Psoas muscle (tissue), 8 donors: ENCODE data around the gene G2E3. TPM values are rescaled to one million over a fixed set of nuclear protein-coding genes. Genes with fewer than 3 reads are reported as not detected.

Experiments used
- ATAC-seq, 4 donors: fragments of 200-7000 bp; cut with Tn5 transposase; one replicate each; pipeline ENCODE4 v1.9.1; 2020; ENCODE audit warnings: moderate library complexity in 3 of 4, mild to moderate bottlenecking in 2 of 4
- DNase-seq, 2 donors: peaks; one replicate each; pipeline ENCODE4 v3.0.0-alpha.2; 2020
- H3K27ac ChIP-seq: fragments of 200-600 bp; one replicate; pipeline ENCODE4 v1.8.0; 2022
- H3K27me3 ChIP-seq, 3 donors: fragments of 200-600 bp in 1 of 3; one replicate each; pipeline versions ENCODE4 v1.6.1 to v1.8.0; 2013 to 2022; ENCODE audit warnings: low read length in 2 of 3, mild to moderate bottlenecking in 2 of 3, moderate library complexity in 1 of 3; ENCODE audit not compliant: insufficient read depth in 3 of 3
- H3K36me3 ChIP-seq, 2 donors: fragments of 200-600 bp in 1 of 2; one replicate each; pipeline versions ENCODE4 v1.6.1 to v1.8.0; 2013 to 2022; ENCODE audit warnings: low read depth in 1 of 2, mild to moderate bottlenecking in 1 of 2, moderate library complexity in 1 of 2; ENCODE audit not compliant: insufficient read depth in 1 of 2
- H3K4me1 ChIP-seq: fragments of 200-600 bp; one replicate; pipeline ENCODE4 v1.8.0; 2022
- H3K4me3 ChIP-seq: fragments of 200-600 bp; one replicate; pipeline ENCODE4 v1.8.0; 2022; ENCODE audit warnings: mild to moderate bottlenecking
- H3K9me3 ChIP-seq: fragments of 200-600 bp; one replicate; pipeline ENCODE4 v1.8.0; 2022
- CTCF ChIP-seq: fragments of 200-600 bp; IDR thresholded peaks from one replicate; pipeline ENCODE4 v1.8.0; 2022; ENCODE audit warnings: antibody characterized with exemption
- WGBS, 3 donors: extraction: QIAGEN DNeasy Blood & Tissue Kit; methylation state at CpG; one replicate each; pipeline versions ENCODE4 v1.1.6 to v1.1.7; 2013; 5-methylcytosine and 5-hydroxymethylcytosine counted together
- intact Hi-C, 2 donors: fragments of 100-400 bp; cut with DNase I; formaldehyde crosslinking; loops; one replicate each; pipeline versions ENCODE4 v1.11.0 to v1.14.2; 2022
- polyA plus RNA-seq, 3 donors: library from polyadenylated mRNA; stranded (reverse); fragments of 200-250 nt; gene quantifications; one replicate each; pipeline ENCODE4 v1.2.3, GENCODE V29; 2013
- total RNA-seq, 4 donors: library from RNA; stranded (reverse); fragmentation: NEBNext Ultra II Directional in 2 of 4; extraction: Animal tissue kit (Norgen Biotek cat#: 25700) in 2 of 4; gene quantifications; one replicate each; pipeline versions ENCODE4 v1.2.1 to v1.2.4, GENCODE V29; 2021 to 2023
- donor health status: healthy with polysubstance abuse.
- donor health status: DM: no; HTN: no; CAD: no; lungs with moderate emphysema.
- donor health status: Bipolar disorder and iron deficiency.
- donor health status: healthy.
- donor health status: DM: yes; HTN: yes; CAD: no.
- donor health status: DM: no; HTN: no; CAD: no.
- donor health status: DM: no; HTN: no; CAD: no.
- donor health status: DM: yes; HTN: yes; CAD: no.

Gene G2E3
- total and polyA plus RNA-seq, 7 donors = 1.9 to 8.0 (median 5.0) TPM

- Histone ChIP-seq H3K9me3 (peaks cover 12% of the 10 kb centered on the region), H3K4me3 (no peak overlapping the region), H3K27ac (no peak overlapping the region), H3K4me1 (no peaks in the 10 kb centered on the region), H3K27me3 (no peaks in the 10 kb centered on the region), H3K36me3 (peaks cover 6 to 88% of the 10 kb centered on the region in 2 donors)
- ATAC-seq (no peak), DNase-seq (no peak)
- no peak for TF ChIP-seq CTCF
- WGBS, 3 donors = 94 to 100% (median 97%) methylated on average over 2 of the region's 2 CpGs
- intact Hi-C loops = no loop called here
These were observed 86.6 kb downstream of the G2E3 start for GRCh38 chr14:30645600-30645999.

GRCh38 chr14:30648471-30648870 lies 89.5 kb downstream of the G2E3 start:
- TF ChIP-seq CTCF = no peak
- DNase-seq (no peak), ATAC-seq (no peak)
- Histone ChIP-seq H3K27me3 (no peaks in the 10 kb centered on the region), H3K4me3 (no peak overlapping the region), H3K9me3 (peaks cover 12% of the 10 kb centered on the region), H3K27ac (no peak overlapping the region), H3K36me3 (peaks cover 3 to 89% of the 10 kb centered on the region in 2 donors), H3K4me1 (no peaks in the 10 kb centered on the region)
- intact Hi-C loops = no loop called here
- WGBS, 3 donors = 94 to 100% (median 100%) methylated on average over 2 of the region's 2 CpGs

- Histone ChIP-seq H3K36me3 (peaks cover 8 to 95% of the 10 kb centered on the region in 2 donors), H3K27me3 (no peaks in the 10 kb centered on the region), H3K4me1 (no peaks in the 10 kb centered on the region), H3K9me3 (no peaks in the 10 kb centered on the region), H3K27ac (no peak overlapping the region), H3K4me3 (no peak overlapping the region)
- intact Hi-C loops = loop anchor here in 1 of 2 donors (10.0 kb wide), 1 partner anchor 53 kb away; no protein-coding TSS in a partner anchor
- TF ChIP-seq CTCF = no peak
- ATAC-seq = no peak
- no peak for DNase-seq
- WGBS, 3 donors = 88 to 96% (median 91%) methylated on average over 6 of the region's 6 CpGs
These were observed 93.0 kb downstream of the G2E3 start for GRCh38 chr14:30651937-30652336.

- no peak for DNase-seq
- Histone ChIP-seq H3K27ac (no peak overlapping the region), H3K27me3 (no peaks in the 10 kb centered on the region), H3K36me3 (peaks cover 9 to 98% of the 10 kb centered on the region in 2 donors), H3K9me3 (no peaks in the 10 kb centered on the region), H3K4me3 (no peak overlapping the region), H3K4me1 (no peaks in the 10 kb centered on the region)
- intact Hi-C loops = loop anchor here in 1 of 2 donors (10.0 kb wide), 1 partner anchor 50 kb away; no protein-coding TSS in a partner anchor
- ATAC-seq = no peak
- TF ChIP-seq CTCF = no peak
These were observed 96.2 kb downstream of the G2E3 start for GRCh38 chr14:30655124-30655523.

GRCh38 chr14:30655658-30656057 lies 96.7 kb downstream of the G2E3 start:
- 89 to 93% (median 90%) methylated on average over 3 of the region's 3 CpGs for WGBS, 3 donors
- Histone ChIP-seq H3K4me1 (no peaks in the 10 kb centered on the region), H3K36me3 (peaks cover 8 to 98% of the 10 kb centered on the region in 2 donors), H3K27me3 (no peaks in the 10 kb centered on the region), H3K4me3 (no peak overlapping the region), H3K27ac (no peak overlapping the region), H3K9me3 (no peaks in the 10 kb centered on the region)
- ATAC-seq = peak in 1 of 4 donors; percentile 10
- DNase-seq = no peak
- TF ChIP-seq CTCF = no peak
- intact Hi-C loops = loop anchor here in 1 of 2 donors (10.0 kb wide), 1 partner anchor 49 kb away; no protein-coding TSS in a partner anchor
